NT2/D1 (cell line): ENCODE data around the gene CD4.

Source experiments
- SUZ12 ChIP-seq: IDR thresholded peaks from 2 replicates; pipeline ENCODE4 v1.6.1; 2011; ENCODE audit not compliant: insufficient read length, insufficient read depth; ENCODE audit errors: extremely low read depth
- YY1 ChIP-seq: IDR thresholded peaks from 2 replicates; pipeline ENCODE4 v1.6.1; 2011; ENCODE audit not compliant: insufficient read length, insufficient read depth
- ZNF274 ChIP-seq: IDR thresholded peaks from 2 replicates; pipeline ENCODE4 v1.6.1; 2011; ENCODE audit warnings: mild to moderate bottlenecking, low read depth, low read length

DNA sequence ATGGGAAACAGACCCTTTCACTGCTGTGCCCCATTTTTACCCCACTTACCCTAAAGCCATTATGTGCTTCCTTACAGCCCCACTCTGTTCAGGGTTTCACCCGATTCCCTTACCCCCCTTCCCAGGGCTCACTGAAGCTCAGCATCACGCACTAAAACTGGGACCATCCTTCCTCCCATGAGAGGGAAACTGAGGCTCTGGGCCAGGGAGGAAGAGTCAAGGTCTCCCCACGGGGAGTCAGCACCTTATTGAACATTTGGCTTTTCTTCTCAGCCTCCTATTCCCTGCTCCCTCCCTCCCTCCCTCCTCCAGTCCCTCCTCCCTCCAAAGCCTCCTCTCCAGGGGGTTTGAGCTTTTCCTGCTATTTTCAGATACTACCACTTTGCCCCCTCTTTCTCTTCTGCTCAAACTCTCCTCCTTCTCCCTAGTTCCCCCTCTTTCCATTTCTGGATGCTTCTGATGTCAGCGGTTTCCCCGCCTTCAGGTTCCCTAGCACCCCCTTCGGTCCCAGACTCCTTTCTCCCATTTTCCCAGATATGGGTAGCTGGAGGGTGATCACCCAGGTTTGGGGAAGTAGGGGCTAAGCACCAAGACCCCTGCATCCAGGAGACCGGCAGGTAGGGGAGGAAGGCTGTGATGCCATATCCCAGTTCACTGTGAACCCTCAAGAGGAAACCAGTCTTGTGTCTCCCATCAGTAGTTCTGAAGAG, 33.3 kb downstream of the CD4 start:
- TF ChIP-seq ZNF274 (no peak), SUZ12 (no peak), YY1 (no peak)
